ENCODE data around the gene NTRK2.

The NTRK2 gene

GRCh38 chr9:84845956-84846900, 176.7 kb downstream of the NTRK2 start:
- no peak for DNase-seq (ENCODE audit: insufficient read length, low spot score)
- FAIRE-seq = no peak
- TF ChIP-seq PAX5 (IDR thresholded peaks at IDR 0.05; ENCODE audit: insufficient read depth, low read length, severe bottlenecking) (no peak), POLR2A (IDR thresholded peaks at IDR 0.05; ENCODE audit: low read depth, low read length) (no peak)

- no peak for FAIRE-seq
These were observed 177.4 kb downstream of the NTRK2 start for GRCh38 chr9:84846906-84847305.

GRCh38 chr9:84849049-84849448, 179.5 kb downstream of the NTRK2 start:
- TF ChIP-seq SPI1 (IDR thresholded peaks at IDR 0.05; ENCODE audit: low read depth, low read length) = 0 out of 2 replicates have a peak, but pooled peaks have one; percentile 13
- no peak for TF ChIP-seq POLR2AphosphoS5 (IDR thresholded peaks at IDR 0.05; ENCODE audit: low read depth, low read length)
- DNase-seq (ENCODE audit: insufficient read length, low spot score) (no peak), FAIRE-seq (no peak)

More at GRCh38 chr9:84846906-84847305, 177.4 kb downstream of the NTRK2 start:
- no peak for TF ChIP-seq POU2F2 (IDR thresholded peaks at IDR 0.05; ENCODE audit: low read depth, low read length)
- no peak for TF ChIP-seq PAX5 (IDR thresholded peaks at IDR 0.05; ENCODE audit: insufficient read depth, low read length, severe bottlenecking)
- TF ChIP-seq POLR2A (IDR thresholded peaks at IDR 0.05; ENCODE audit: low read depth, low read length) = no peak
- no peak for TF ChIP-seq TAF1 (IDR thresholded peaks at IDR 0.05; ENCODE audit: low read depth, low read length)
- no peak for TF ChIP-seq POLR2AphosphoS5 (IDR thresholded peaks at IDR 0.05; ENCODE audit: low read depth, low read length)
- TF ChIP-seq SPI1 (IDR thresholded peaks at IDR 0.05; ENCODE audit: low read depth, low read length) = no peak
- no peak for DNase-seq (ENCODE audit: insufficient read length, low spot score)

GRCh38 chr9:84850830-84851392, 181.4 kb downstream of the NTRK2 start:
- FAIRE-seq (no peak), DNase-seq (ENCODE audit: insufficient read length, low spot score) (no peak)
- TF ChIP-seq SPI1 (IDR thresholded peaks at IDR 0.05; ENCODE audit: low read depth, low read length) (no peak), TAF1 (IDR thresholded peaks at IDR 0.05; ENCODE audit: low read depth, low read length) (no peak), PAX5 (IDR thresholded peaks at IDR 0.05; ENCODE audit: insufficient read depth, low read length, severe bottlenecking) (no peak), POLR2AphosphoS5 (IDR thresholded peaks at IDR 0.05; ENCODE audit: low read depth, low read length) (no peak), POU2F2 (IDR thresholded peaks at IDR 0.05; ENCODE audit: low read depth, low read length) (no peak), POLR2A (IDR thresholded peaks at IDR 0.05; ENCODE audit: low read depth, low read length) (no peak)

- TF ChIP-seq POU2F2 (IDR thresholded peaks at IDR 0.05; ENCODE audit: low read depth, low read length) = no peak
- TF ChIP-seq POLR2AphosphoS5 (IDR thresholded peaks at IDR 0.05; ENCODE audit: low read depth, low read length) = no peak
- no peak for DNase-seq (ENCODE audit: insufficient read length, low spot score)
- no peak for FAIRE-seq
These were observed 182.5 kb downstream of the NTRK2 start for GRCh38 chr9:84851935-84852585.

- DNase-seq (ENCODE audit: insufficient read length, low spot score) (no peak), FAIRE-seq (no peak)
- no peak for TF ChIP-seq TAF1 (IDR thresholded peaks at IDR 0.05; ENCODE audit: low read depth, low read length)
- no peak for TF ChIP-seq PAX5 (IDR thresholded peaks at IDR 0.05; ENCODE audit: insufficient read depth, low read length, severe bottlenecking)
- no peak for TF ChIP-seq SPI1 (IDR thresholded peaks at IDR 0.05; ENCODE audit: low read depth, low read length)
- no peak for TF ChIP-seq POLR2AphosphoS5 (IDR thresholded peaks at IDR 0.05; ENCODE audit: low read depth, low read length)
- TF ChIP-seq POLR2A (IDR thresholded peaks at IDR 0.05; ENCODE audit: low read depth, low read length) = no peak
- no peak for TF ChIP-seq POU2F2 (IDR thresholded peaks at IDR 0.05; ENCODE audit: low read depth, low read length)
These were observed 183.2 kb downstream of the NTRK2 start for GRCh38 chr9:84852617-84853301.

GRCh38 chr9:84856181-84856632, 186.7 kb downstream of the NTRK2 start:
- DNase-seq (ENCODE audit: insufficient read length, low spot score) (no peak), FAIRE-seq (no peak)
- no peak for TF ChIP-seq POLR2A (IDR thresholded peaks at IDR 0.05; ENCODE audit: low read depth, low read length)
- no peak for TF ChIP-seq SPI1 (IDR thresholded peaks at IDR 0.05; ENCODE audit: low read depth, low read length)
- no peak for TF ChIP-seq TAF1 (IDR thresholded peaks at IDR 0.05; ENCODE audit: low read depth, low read length)
- no peak for TF ChIP-seq PAX5 (IDR thresholded peaks at IDR 0.05; ENCODE audit: insufficient read depth, low read length, severe bottlenecking)
- no peak for TF ChIP-seq POLR2AphosphoS5 (IDR thresholded peaks at IDR 0.05; ENCODE audit: low read depth, low read length)
- TF ChIP-seq POU2F2 (IDR thresholded peaks at IDR 0.05; ENCODE audit: low read depth, low read length) = no peak

GRCh38 chr9:84857211-84857610, 187.7 kb downstream of the NTRK2 start:
- TF ChIP-seq POLR2AphosphoS5 (IDR thresholded peaks at IDR 0.05; ENCODE audit: low read depth, low read length) (no peak), SPI1 (IDR thresholded peaks at IDR 0.05; ENCODE audit: low read depth, low read length) (no peak), PAX5 (IDR thresholded peaks at IDR 0.05; ENCODE audit: insufficient read depth, low read length, severe bottlenecking) (no peak), POU2F2 (IDR thresholded peaks at IDR 0.05; ENCODE audit: low read depth, low read length) (no peak), TAF1 (IDR thresholded peaks at IDR 0.05; ENCODE audit: low read depth, low read length) (no peak), POLR2A (IDR thresholded peaks at IDR 0.05; ENCODE audit: low read depth, low read length) (no peak)
- DNase-seq (ENCODE audit: insufficient read length, low spot score) = no peak
- no peak for FAIRE-seq

GRCh38 chr9:84858364-84858763, 188.8 kb downstream of the NTRK2 start:
- DNase-seq (ENCODE audit: insufficient read length, low spot score) (no peak), FAIRE-seq (no peak)
- TF ChIP-seq PAX5 (IDR thresholded peaks at IDR 0.05; ENCODE audit: insufficient read depth, low read length, severe bottlenecking) (no peak), POLR2A (IDR thresholded peaks at IDR 0.05; ENCODE audit: low read depth, low read length) (no peak), POU2F2 (IDR thresholded peaks at IDR 0.05; ENCODE audit: low read depth, low read length) (no peak), SPI1 (IDR thresholded peaks at IDR 0.05; ENCODE audit: low read depth, low read length) (no peak), POLR2AphosphoS5 (IDR thresholded peaks at IDR 0.05; ENCODE audit: low read depth, low read length) (no peak), TAF1 (IDR thresholded peaks at IDR 0.05; ENCODE audit: low read depth, low read length) (no peak)

All from GM12891 (cell line).